NT2/D1 (cell line): ENCODE results near the gene NAA38.
A peak's percentile ranks its signal among the peaks of the same experiment; 100 is the strongest.

ENCODE experiments used
- DNase-seq: peaks from one replicate; pipeline ENCODE4 v3.0.0-alpha.2; 2011; ENCODE audit warnings: low read depth, low spot score
- H3K27me3 ChIP-seq: 2 replicates; pipeline ENCODE4 v1.6.0; 2011; ENCODE audit warnings: mild to moderate bottlenecking; ENCODE audit not compliant: insufficient read length, insufficient read depth
- H3K36me3 ChIP-seq: 2 replicates; pipeline ENCODE4 v1.6.1; 2011; ENCODE audit warnings: mild to moderate bottlenecking, low read length, mixed read lengths; ENCODE audit not compliant: insufficient read depth, insufficient read length
- H3K4me1 ChIP-seq: 2 replicates; pipeline ENCODE4 v1.5.1; 2011; ENCODE audit not compliant: insufficient read depth, insufficient read length
- H3K4me3 ChIP-seq: 2 replicates; pipeline ENCODE4 v1.5.1; 2011; ENCODE audit warnings: low read depth; ENCODE audit not compliant: insufficient read length
- H3K9ac ChIP-seq: 2 replicates; pipeline ENCODE4 v1.6.0; 2011; ENCODE audit warnings: low read depth; ENCODE audit not compliant: insufficient read length
- H3K9me3 ChIP-seq: 2 replicates; pipeline ENCODE4 v1.5.1; 2011; ENCODE audit warnings: mild to moderate bottlenecking, low read length; ENCODE audit not compliant: insufficient read depth
- SUZ12 ChIP-seq: IDR thresholded peaks from 2 replicates; pipeline ENCODE4 v1.6.1; 2011; ENCODE audit not compliant: insufficient read length, insufficient read depth; ENCODE audit errors: extremely low read depth
- YY1 ChIP-seq: IDR thresholded peaks from 2 replicates; pipeline ENCODE4 v1.6.1; 2011; ENCODE audit not compliant: insufficient read length, insufficient read depth
- ZNF274 ChIP-seq: IDR thresholded peaks from 2 replicates; pipeline ENCODE4 v1.6.1; 2011; ENCODE audit warnings: mild to moderate bottlenecking, low read depth, low read length

The NAA38 gene

DNA sequence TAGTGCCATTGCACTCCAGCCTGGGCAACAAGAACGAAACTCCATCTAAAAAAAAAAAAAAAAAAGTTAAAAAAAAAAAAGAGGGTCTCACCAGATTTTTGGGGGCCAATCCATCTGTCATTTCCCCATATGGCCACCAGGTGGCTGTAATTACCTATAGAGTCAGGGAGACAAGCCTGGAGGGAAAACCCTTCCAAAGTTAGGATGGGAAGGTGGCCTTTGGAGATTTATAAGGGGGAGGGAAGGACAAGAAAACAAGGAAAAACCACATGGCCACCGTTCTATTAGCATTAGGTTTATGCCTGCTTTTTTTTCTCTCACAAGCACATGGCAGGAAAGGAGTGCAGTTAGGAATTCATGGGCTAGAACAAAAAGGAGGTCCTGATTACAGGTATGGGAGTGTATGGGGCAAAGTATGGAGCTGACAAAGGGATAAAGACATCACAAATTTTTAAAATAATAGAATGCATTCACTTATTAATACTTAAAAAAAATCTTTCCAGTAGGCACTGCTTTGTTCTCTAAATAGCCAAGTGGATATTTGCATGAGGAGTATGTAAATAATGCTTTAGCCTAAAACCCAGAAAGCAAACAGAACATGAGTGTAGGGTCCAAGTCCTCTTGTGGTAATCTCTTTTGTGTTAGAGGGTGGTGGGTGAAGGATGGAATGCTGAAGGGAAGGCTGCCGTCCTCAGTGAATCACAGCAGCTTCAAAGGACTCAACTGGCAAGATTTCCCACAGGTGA, 5.5 kb upstream of the NAA38 start:
- TF ChIP-seq SUZ12: no peak
- TF ChIP-seq YY1: no peak
- no peak for TF ChIP-seq ZNF274
- H3K9me3 ChIP-seq: peaks cover 5% of the 10 kb centered on the region; the same call in 1 of the 2 replicates

DNA sequence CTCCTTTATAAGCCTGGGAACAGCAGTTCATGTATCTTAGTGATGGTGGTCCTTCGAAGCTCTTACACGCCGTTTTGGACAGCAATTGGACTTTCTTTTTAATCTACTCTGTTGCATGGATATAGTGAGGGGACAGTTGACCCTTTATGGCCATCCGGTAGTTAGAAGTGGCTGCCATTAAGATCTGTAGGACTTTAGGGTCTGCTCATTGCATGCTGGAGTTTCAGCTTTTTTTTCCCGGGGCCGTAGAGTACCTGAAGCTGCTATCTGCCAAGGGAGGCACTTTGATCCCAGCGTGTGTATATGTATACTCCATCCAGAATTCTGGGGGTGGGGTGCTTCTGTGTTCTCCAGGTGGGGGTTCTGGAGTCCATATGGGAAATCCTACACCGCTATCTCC, 1.7 kb upstream of the NAA38 start:
- H3K4me3 ChIP-seq: peak overlapping the region; percentile 57
- H3K9me3 ChIP-seq: no peaks in the 10 kb centered on the region
- TF ChIP-seq YY1: no peak
- H3K36me3 ChIP-seq: peaks cover 42% of the 10 kb centered on the region
- no peaks in the 10 kb centered on the region for H3K4me1 ChIP-seq
- H3K9ac ChIP-seq: peak overlapping the region; percentile 90
- no peaks in the 10 kb centered on the region for H3K27me3 ChIP-seq
- DNase-seq: no peak

More for the DNA sequence above, 5.5 kb upstream of the NAA38 start:
- peaks cover 43% of the 10 kb centered on the region for H3K36me3 ChIP-seq
- H3K9ac ChIP-seq: peak overlapping the region; percentile 57
- H3K4me3 ChIP-seq: no peak overlapping the region
- H3K27me3 ChIP-seq: no peaks in the 10 kb centered on the region
- H3K4me1 ChIP-seq: no peaks in the 10 kb centered on the region
- DNase-seq: no peak

GRCh38 chr17:7858522-7858810, 1.1 kb upstream of the NAA38 start:
- no peak for DNase-seq
- Histone ChIP-seq H3K4me3 (peak overlapping the region; percentile 57), H3K9me3 (no peaks in the 10 kb centered on the region), H3K9ac (peak overlapping the region; percentile 90), H3K36me3 (peaks cover 37% of the 10 kb centered on the region), H3K4me1 (no peaks in the 10 kb centered on the region), H3K27me3 (no peaks in the 10 kb centered on the region)
- TF ChIP-seq SUZ12 (no peak), ZNF274 (no peak), YY1 (no peak)

GRCh38 chr17:7857713-7858521, 558 bp upstream of the NAA38 start, which contains the start of gene CYB5D1:
Gene CYB5D1 (plus strand): TSS chr17:7858003. CDS start chr17:7858135, 132 bp downstream.
- Histone ChIP-seq H3K4me1 (no peaks in the 10 kb centered on the region), H3K9ac (peak within 1 kb of the TSS; percentile 90), H3K4me3 (peak within 1 kb of the TSS; percentile 57), H3K36me3 (peaks cover 37% of the 10 kb centered on the region), H3K27me3 (no peaks in the 10 kb centered on the region), H3K9me3 (no peaks in the 10 kb centered on the region)
- TF ChIP-seq SUZ12: no peak
- no peak for TF ChIP-seq ZNF274
- TF ChIP-seq YY1: no peak
- no peak for DNase-seq

DNA sequence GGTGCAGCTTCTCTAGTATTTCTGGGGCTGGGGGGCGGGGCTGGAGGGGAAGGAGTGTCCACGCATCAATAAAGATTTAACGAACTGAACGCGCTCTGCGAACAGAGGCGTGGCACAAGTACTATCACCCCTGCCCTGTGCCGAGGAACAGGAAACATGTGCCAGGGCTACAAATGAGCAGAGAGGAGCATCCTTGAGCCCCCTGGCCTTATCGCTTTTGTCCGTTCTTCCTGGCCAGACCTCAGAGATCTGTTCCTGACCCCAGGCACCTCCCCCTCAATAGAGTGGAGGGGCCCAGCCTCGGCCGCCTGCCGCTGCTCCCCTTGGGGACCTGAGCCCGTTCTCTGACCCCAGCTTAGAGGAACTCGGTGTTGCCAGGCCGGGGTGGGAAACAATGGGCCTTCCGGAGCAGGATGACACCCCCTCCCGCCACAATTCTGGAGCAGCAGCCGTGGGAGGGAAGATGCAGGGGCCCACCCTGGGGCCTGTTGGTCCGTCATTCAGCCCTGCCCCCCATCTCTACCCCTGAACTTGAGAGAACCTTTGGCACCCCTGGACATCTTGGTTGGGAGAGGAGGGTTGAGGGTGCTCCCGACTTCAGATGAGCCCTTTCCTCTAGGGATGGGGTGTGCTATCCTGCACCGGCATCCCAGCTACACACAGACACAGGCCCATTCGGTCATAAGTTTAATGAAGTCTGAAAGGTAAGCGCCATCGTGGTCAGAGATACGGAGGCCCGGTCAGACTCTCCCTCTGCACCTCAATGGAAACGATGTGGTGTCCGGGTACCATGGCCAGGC, 1.1 kb downstream of the NAA38 start:
- peaks cover 44% of the 10 kb centered on the region for H3K36me3 ChIP-seq
- peak overlapping the region; percentile 85 for H3K9ac ChIP-seq
- H3K4me1 ChIP-seq: peaks cover 6% of the 10 kb centered on the region
- DNase-seq: no peak
- H3K27me3 ChIP-seq: no peaks in the 10 kb centered on the region
- H3K4me3 ChIP-seq: peak overlapping the region; percentile 57
- TF ChIP-seq SUZ12: no peak
- no peak for TF ChIP-seq YY1
- no peak for TF ChIP-seq ZNF274
- no peaks in the 10 kb centered on the region for H3K9me3 ChIP-seq

GRCh38 chr17:7855660-7856010, 1.7 kb downstream of the NAA38 start:
- H3K27me3 ChIP-seq: no peaks in the 10 kb centered on the region
- peak overlapping the region; percentile 57 for H3K4me3 ChIP-seq
- H3K36me3 ChIP-seq: peaks cover 44% of the 10 kb centered on the region
- TF ChIP-seq SUZ12: no peak
- no peak for TF ChIP-seq YY1
- TF ChIP-seq ZNF274: no peak
- peak overlapping the region; percentile 76 for H3K9ac ChIP-seq
- no peaks in the 10 kb centered on the region for H3K9me3 ChIP-seq
- no peak for DNase-seq
- H3K4me1 ChIP-seq: peaks cover 6% of the 10 kb centered on the region
